Mononuclear cell (primary cell): ENCODE results near the gene LY6G5C. TPM values are rescaled to one million over a fixed set of nuclear protein-coding genes. Genes with fewer than 3 reads are reported as not detected.

Experiments
- H3K27me3 ChIP-seq: 2 replicates; pipeline ENCODE4 v1.6.0; 2011; ENCODE audit warnings: low read length, control low read depth; ENCODE audit not compliant: insufficient read depth
- H3K4me1 ChIP-seq: 2 replicates; pipeline ENCODE4 v1.5.1; 2011; ENCODE audit warnings: mild to moderate bottlenecking, low read length, control low read depth; ENCODE audit not compliant: insufficient read depth
- H3K4me3 ChIP-seq: 2 replicates; pipeline ENCODE4 v1.5.1; 2011; ENCODE audit warnings: mild to moderate bottlenecking, low read length, moderate library complexity
- H3K9me3 ChIP-seq: 2 replicates; pipeline ENCODE4 v1.5.1; 2011; ENCODE audit warnings: low read depth, mild to moderate bottlenecking, control low read depth, low read length
- total RNA-seq: library from RNA; depleted of rRNA; stranded (reverse); fragments of >200 nt; gene quantifications from one replicate; pipeline ENCODE4 v1.2.3, GENCODE V29; 2012

LY6G5C gene
- total RNA-seq, 1 donor = 1.2 TPM

GRCh38 chr6:31705931-31706330, 25.1 kb upstream of the LY6G5C start:
- H3K4me3 ChIP-seq = no peak overlapping the region
- H3K9me3 ChIP-seq = no peaks in the 10 kb centered on the region
- no peaks in the 10 kb centered on the region for H3K27me3 ChIP-seq

GRCh38 chr6:31702819-31703716, 22.2 kb upstream of the LY6G5C start, which contains the start of gene ABHD16A:
Gene ABHD16A, minus strand, starts transcription at chr6:31703324. Its CDS starts 43 bp downstream, at chr6:31703281.
- Histone ChIP-seq H3K9me3 (no peaks in the 10 kb centered on the region), H3K4me3 (peak within 1 kb of the TSS; percentile 92), H3K4me1 (peaks cover 26% of the 10 kb centered on the region), H3K27me3 (no peaks in the 10 kb centered on the region)

More at GRCh38 chr6:31705931-31706330, 25.1 kb upstream of the LY6G5C start:
- H3K4me1 ChIP-seq = peaks cover 28% of the 10 kb centered on the region

GRCh38 chr6:31702405-31702818, 21.5 kb upstream of the LY6G5C start:
- Histone ChIP-seq H3K4me3 (peak overlapping the region; percentile 92), H3K9me3 (no peaks in the 10 kb centered on the region), H3K27me3 (no peaks in the 10 kb centered on the region)

GRCh38 chr6:31701666-31702404, 21.0 kb upstream of the LY6G5C start:
- no peaks in the 10 kb centered on the region for H3K27me3 ChIP-seq
- peak overlapping the region; percentile 92 for H3K4me3 ChIP-seq
- H3K4me1 ChIP-seq = peaks cover 26% of the 10 kb centered on the region
- no peaks in the 10 kb centered on the region for H3K9me3 ChIP-seq

More at GRCh38 chr6:31702405-31702818, 21.5 kb upstream of the LY6G5C start:
- H3K4me1 ChIP-seq = peaks cover 26% of the 10 kb centered on the region

GRCh38 chr6:31700740-31701401, 20.0 kb upstream of the LY6G5C start:
- H3K4me1 ChIP-seq = peaks cover 26% of the 10 kb centered on the region
- H3K4me3 ChIP-seq = no peak overlapping the region
- H3K27me3 ChIP-seq = no peaks in the 10 kb centered on the region

GRCh38 chr6:31697555-31697954, 16.7 kb upstream of the LY6G5C start:
- Histone ChIP-seq H3K4me3 (no peak overlapping the region), H3K4me1 (peaks cover 19% of the 10 kb centered on the region), H3K27me3 (no peaks in the 10 kb centered on the region), H3K9me3 (no peaks in the 10 kb centered on the region)

More at GRCh38 chr6:31700740-31701401, 20.0 kb upstream of the LY6G5C start:
- H3K9me3 ChIP-seq = no peaks in the 10 kb centered on the region

- peaks cover 12% of the 10 kb centered on the region for H3K4me1 ChIP-seq
- no peaks in the 10 kb centered on the region for H3K9me3 ChIP-seq
- H3K4me3 ChIP-seq = no peak overlapping the region
- H3K27me3 ChIP-seq = no peaks in the 10 kb centered on the region
Observed at GRCh38 chr6:31693535-31693934, 12.7 kb upstream of the LY6G5C start.

- Histone ChIP-seq H3K4me3 (no peak overlapping the region), H3K9me3 (no peaks in the 10 kb centered on the region), H3K27me3 (no peaks in the 10 kb centered on the region), H3K4me1 (peaks cover 12% of the 10 kb centered on the region)
Observed at GRCh38 chr6:31692886-31693285, 12.0 kb upstream of the LY6G5C start.

- Histone ChIP-seq H3K4me3 (no peak overlapping the region), H3K4me1 (peaks cover 12% of the 10 kb centered on the region), H3K27me3 (no peaks in the 10 kb centered on the region), H3K9me3 (no peaks in the 10 kb centered on the region)
Observed at GRCh38 chr6:31692353-31692752, 11.5 kb upstream of the LY6G5C start.

- no peaks in the 10 kb centered on the region for H3K9me3 ChIP-seq
- H3K4me3 ChIP-seq = no peak overlapping the region
- no peaks in the 10 kb centered on the region for H3K27me3 ChIP-seq
- peaks cover 12% of the 10 kb centered on the region for H3K4me1 ChIP-seq
Observed at GRCh38 chr6:31691564-31692108, 10.8 kb upstream of the LY6G5C start.

- H3K4me1 ChIP-seq = peaks cover 12% of the 10 kb centered on the region
- no peaks in the 10 kb centered on the region for H3K27me3 ChIP-seq
- H3K9me3 ChIP-seq = no peaks in the 10 kb centered on the region
- no peak overlapping the region for H3K4me3 ChIP-seq
Observed at GRCh38 chr6:31691078-31691463, 10.2 kb upstream of the LY6G5C start.

- no peaks in the 10 kb centered on the region for H3K9me3 ChIP-seq
- peaks cover 12% of the 10 kb centered on the region for H3K4me1 ChIP-seq
- H3K4me3 ChIP-seq = no peak overlapping the region
- no peaks in the 10 kb centered on the region for H3K27me3 ChIP-seq
Observed at GRCh38 chr6:31690231-31691077, 9.6 kb upstream of the LY6G5C start.

- H3K4me1 ChIP-seq = peaks cover 12% of the 10 kb centered on the region
- H3K27me3 ChIP-seq = no peaks in the 10 kb centered on the region
- no peaks in the 10 kb centered on the region for H3K9me3 ChIP-seq
- H3K4me3 ChIP-seq = no peak overlapping the region
Observed at GRCh38 chr6:31689249-31690110, 8.6 kb upstream of the LY6G5C start.
